SK-N-MC (cell line): ENCODE measurements around the gene GAGE12H.

Source experiments
- DNase-seq: peaks from one replicate; pipeline ENCODE4 v3.0.0-alpha.2; 2011; ENCODE audit warnings: low read depth, low spot score
- H3K27ac ChIP-seq: fragments of 200-600 bp; sonication (generic); 2 replicates; pipeline ENCODE4 v1.5.1; 2016; ENCODE audit warnings: mixed run types
- H3K36me3 ChIP-seq: fragments of 200-600 bp; sonication (generic); 2 replicates; pipeline ENCODE4 v1.6.1; 2017; ENCODE audit warnings: antibody characterized with exemption, low read length, mixed read lengths; ENCODE audit not compliant: insufficient read depth
- H3K4me3 ChIP-seq: fragments of 200-600 bp; sonication (generic); 2 replicates; pipeline ENCODE4 v1.5.1; 2016
- H3K9ac ChIP-seq: fragments of 200-600 bp; sonication (generic); 2 replicates; pipeline ENCODE4 v1.8.0; 2017; ENCODE audit warnings: mixed run types, mixed read lengths; ENCODE audit not compliant: insufficient read length
- H3K9me3 ChIP-seq: fragments of 200-600 bp; sonication (generic); 2 replicates; pipeline ENCODE4 v1.6.1; 2017; ENCODE audit warnings: low read depth, mild to moderate bottlenecking, antibody characterized with exemption, low read length, moderate library complexity, mixed read lengths
- EZH2 ChIP-seq: fragments of 200-600 bp; sonication (generic); IDR thresholded peaks from one replicate; pipeline ENCODE4 v1.6.1; 2017; ENCODE audit warnings: antibody characterized with exemption
- FOXP2 ChIP-seq: optimal IDR thresholded peaks from 2 replicates; pipeline ENCODE3; 2011; ENCODE audit warnings: mild to moderate bottlenecking, moderate library complexity; ENCODE audit not compliant: insufficient read depth; ENCODE audit errors: extremely low read length, control extremely low read depth
- POLR2AphosphoS5 ChIP-seq: IDR thresholded peaks from 2 replicates; pipeline ENCODE4 v1.6.1; 2012; ENCODE audit warnings: mild to moderate bottlenecking, low read depth, low read length, borderline replicate concordance

The GAGE12H gene

DNA sequence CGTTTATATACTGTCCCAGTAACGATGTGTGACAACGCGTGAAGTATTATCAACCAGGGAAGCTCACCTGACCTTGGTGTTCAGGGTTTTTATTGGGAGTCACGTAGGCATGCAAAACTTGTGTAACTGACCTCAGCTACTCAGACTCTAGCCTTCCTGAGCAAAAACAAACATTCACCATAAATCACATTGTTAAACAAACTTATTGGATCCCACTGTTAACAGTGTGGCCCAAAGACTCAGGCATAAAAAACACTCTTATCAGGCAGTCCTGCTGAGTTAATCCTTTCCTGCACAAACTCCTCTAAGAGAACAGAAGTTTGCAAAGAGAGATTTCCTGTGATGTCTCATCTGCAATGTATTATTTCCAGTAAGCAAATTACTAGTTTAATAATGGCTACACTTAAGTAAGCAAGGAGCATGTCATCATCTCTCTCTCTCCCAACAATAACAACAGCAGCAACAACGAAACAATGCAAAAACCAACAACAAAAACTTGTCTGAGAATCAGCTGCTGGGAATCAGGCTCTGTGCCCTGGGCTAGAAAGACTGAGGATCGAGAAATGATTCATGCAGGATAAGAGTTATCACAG, 31.1 kb downstream of the GAGE12H start:
- Histone ChIP-seq H3K36me3 (no peaks in the 10 kb centered on the region), H3K9ac (no peak overlapping the region), H3K4me3 (no peak overlapping the region), H3K9me3 (no peaks in the 10 kb centered on the region), H3K27ac (no peak overlapping the region)
- DNase-seq: no peak
- no peak for TF ChIP-seq FOXP2
- TF ChIP-seq EZH2: no peak
- TF ChIP-seq POLR2AphosphoS5: no peak

DNA sequence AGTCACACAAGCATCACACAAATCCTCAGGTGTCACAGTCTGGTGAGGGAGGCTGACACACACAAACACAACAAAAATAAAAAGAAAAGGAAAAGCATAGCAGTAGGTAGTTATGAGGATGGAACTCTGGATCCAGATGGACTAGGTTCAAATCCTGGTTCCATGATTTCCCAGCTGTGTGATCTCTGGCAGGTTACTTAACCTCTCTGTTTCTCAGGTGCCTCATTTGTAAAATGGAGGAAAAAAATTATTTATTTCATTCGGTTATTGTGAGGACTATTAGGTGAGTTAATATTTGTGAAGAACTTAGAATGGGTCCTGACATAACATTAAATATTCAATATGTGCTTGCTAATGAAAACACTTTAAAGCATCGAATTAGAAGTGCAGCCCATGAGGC, 38.8 kb downstream of the GAGE12H start:
- no peak for TF ChIP-seq FOXP2
- no peak for TF ChIP-seq EZH2
- no peak for TF ChIP-seq POLR2AphosphoS5
- no peak overlapping the region for H3K27ac ChIP-seq
- no peaks in the 10 kb centered on the region for H3K36me3 ChIP-seq
- no peak overlapping the region for H3K4me3 ChIP-seq
- no peaks in the 10 kb centered on the region for H3K9me3 ChIP-seq
- no peak overlapping the region for H3K9ac ChIP-seq
- DNase-seq: no peak

DNA sequence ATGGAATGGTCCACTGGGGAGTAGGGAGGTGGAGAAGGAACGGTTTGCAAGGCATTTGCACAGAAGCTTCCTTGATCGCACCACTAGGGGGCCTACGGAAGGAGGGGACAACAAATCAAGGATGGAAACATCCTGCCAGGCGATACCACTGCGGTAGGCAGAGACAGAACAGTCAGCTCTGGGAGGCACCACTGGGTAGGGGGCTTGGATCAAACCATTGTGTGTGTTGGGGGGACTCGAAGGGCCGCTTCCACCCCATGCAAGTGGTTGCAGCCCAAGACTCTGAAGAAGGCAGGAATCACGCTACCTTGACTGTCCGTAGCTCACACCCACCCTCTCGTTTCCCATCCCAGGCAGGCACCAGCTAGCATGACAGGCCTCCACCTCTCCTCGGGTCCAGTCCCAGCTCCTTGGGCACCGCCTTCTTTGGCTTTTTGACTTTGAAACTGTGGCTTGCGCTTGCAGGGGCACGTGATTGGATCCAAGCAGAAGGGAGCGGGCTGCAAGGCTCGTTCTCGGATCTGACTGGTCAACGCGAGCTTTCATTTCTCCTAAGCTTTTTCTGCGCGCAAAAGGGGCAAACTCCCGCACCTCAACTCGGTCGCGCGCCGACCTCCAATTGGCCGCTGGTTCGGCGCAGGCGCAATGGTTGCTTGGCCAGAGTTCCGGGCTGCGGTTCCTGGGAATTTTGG, 47.5 kb downstream of the GAGE12H start:
- Histone ChIP-seq H3K9me3 (no peaks in the 10 kb centered on the region), H3K36me3 (no peaks in the 10 kb centered on the region), H3K4me3 (no peak overlapping the region), H3K27ac (no peak overlapping the region), H3K9ac (no peak overlapping the region)
- no peak for DNase-seq
- TF ChIP-seq EZH2 (no peak), POLR2AphosphoS5 (no peak), FOXP2 (no peak)
